ENCODE results near the gene PRKAG2.

PRKAG2 gene

GRCh38 chr7:151859111-151859947, 17.6 kb downstream of the PRKAG2 start:
- TF ChIP-seq GATA2 (IDR thresholded peaks at IDR 0.05; ENCODE audit: low read depth, low read length) (no peak), GATA3 (IDR thresholded peaks at IDR 0.05; ENCODE audit: low read depth, low read length) (no peak)

GRCh38 chr7:151858456-151858855, 18.5 kb downstream of the PRKAG2 start:
- TF ChIP-seq GATA3 (IDR thresholded peaks at IDR 0.05; ENCODE audit: low read depth, low read length) (no peak), GATA2 (IDR thresholded peaks at IDR 0.05; ENCODE audit: low read depth, low read length) (no peak)

- TF ChIP-seq GATA2 (IDR thresholded peaks at IDR 0.05; ENCODE audit: low read depth, low read length), result no peak
- no peak for TF ChIP-seq GATA3 (IDR thresholded peaks at IDR 0.05; ENCODE audit: low read depth, low read length)
These were observed 19.0 kb downstream of the PRKAG2 start for GRCh38 chr7:151857866-151858450.

GRCh38 chr7:151857412-151857811, 19.5 kb downstream of the PRKAG2 start:
- TF ChIP-seq GATA2 (IDR thresholded peaks at IDR 0.05; ENCODE audit: low read depth, low read length) (no peak), GATA3 (IDR thresholded peaks at IDR 0.05; ENCODE audit: low read depth, low read length) (no peak)

- no peak for TF ChIP-seq GATA3 (IDR thresholded peaks at IDR 0.05; ENCODE audit: low read depth, low read length)
- TF ChIP-seq GATA2 (IDR thresholded peaks at IDR 0.05; ENCODE audit: low read depth, low read length), result no peak
These were observed 20.4 kb downstream of the PRKAG2 start for GRCh38 chr7:151856516-151856915.

- no peak for TF ChIP-seq GATA3 (IDR thresholded peaks at IDR 0.05; ENCODE audit: low read depth, low read length)
- no peak for TF ChIP-seq GATA2 (IDR thresholded peaks at IDR 0.05; ENCODE audit: low read depth, low read length)
These were observed 20.8 kb downstream of the PRKAG2 start for GRCh38 chr7:151856098-151856497.

- TF ChIP-seq GATA2 (IDR thresholded peaks at IDR 0.05; ENCODE audit: low read depth, low read length), result no peak
- TF ChIP-seq GATA3 (IDR thresholded peaks at IDR 0.05; ENCODE audit: low read depth, low read length), result no peak
These were observed 22.2 kb downstream of the PRKAG2 start for GRCh38 chr7:151854720-151855071.

- TF ChIP-seq GATA3 (IDR thresholded peaks at IDR 0.05; ENCODE audit: low read depth, low read length) (no peak), GATA2 (IDR thresholded peaks at IDR 0.05; ENCODE audit: low read depth, low read length) (no peak)
These were observed 22.8 kb downstream of the PRKAG2 start for GRCh38 chr7:151853896-151854719.

- no peak for TF ChIP-seq GATA3 (IDR thresholded peaks at IDR 0.05; ENCODE audit: low read depth, low read length)
- no peak for TF ChIP-seq GATA2 (IDR thresholded peaks at IDR 0.05; ENCODE audit: low read depth, low read length)
These were observed 24.2 kb downstream of the PRKAG2 start for GRCh38 chr7:151852486-151853396.

GRCh38 chr7:151851782-151852181, 25.1 kb downstream of the PRKAG2 start:
- no peak for TF ChIP-seq GATA2 (IDR thresholded peaks at IDR 0.05; ENCODE audit: low read depth, low read length)
- no peak for TF ChIP-seq GATA3 (IDR thresholded peaks at IDR 0.05; ENCODE audit: low read depth, low read length)

GRCh38 chr7:151851145-151851751, 25.7 kb downstream of the PRKAG2 start:
- no peak for TF ChIP-seq GATA2 (IDR thresholded peaks at IDR 0.05; ENCODE audit: low read depth, low read length)
- TF ChIP-seq GATA3 (IDR thresholded peaks at IDR 0.05; ENCODE audit: low read depth, low read length), result no peak

GRCh38 chr7:151850491-151851124, 26.3 kb downstream of the PRKAG2 start:
- TF ChIP-seq GATA2 (IDR thresholded peaks at IDR 0.05; ENCODE audit: low read depth, low read length) (no peak), GATA3 (IDR thresholded peaks at IDR 0.05; ENCODE audit: low read depth, low read length) (no peak)

GRCh38 chr7:151849879-151850260, 27.0 kb downstream of the PRKAG2 start:
- no peak for TF ChIP-seq GATA3 (IDR thresholded peaks at IDR 0.05; ENCODE audit: low read depth, low read length)
- TF ChIP-seq GATA2 (IDR thresholded peaks at IDR 0.05; ENCODE audit: low read depth, low read length), result no peak

All from SH-SY5Y (cell line).